SJSA1 (cell line): ENCODE measurements around the gene TEKTIP1. TPM values are rescaled to one million over a fixed set of nuclear protein-coding genes. Genes with fewer than 3 reads are reported as not detected.

Experiments used
- DNase-seq, 2 experiments: peaks; one replicate each; pipeline ENCODE4 v3.0.0-alpha.2; 2015 to 2020; ENCODE audit warnings: low spot score in 2 of 2, low read depth in 1 of 2
- H3K27ac ChIP-seq: fragments of 250-450 bp; sonication (Bioruptor Pico); 2 replicates; pipeline ENCODE4 v1.5.1; 2020; ENCODE audit warnings: mild to moderate bottlenecking, moderate library complexity
- H3K27me3 ChIP-seq: fragments of 250-450 bp; sonication (Bioruptor Pico); replicated peaks from 2 replicates; pipeline ENCODE4 v1.5.1; 2020; ENCODE audit warnings: mild to moderate bottlenecking, moderate library complexity
- H3K36me3 ChIP-seq: fragments of 250-450 bp; sonication (Bioruptor Pico); 2 replicates; pipeline ENCODE4 v1.5.1; 2020; ENCODE audit warnings: mild to moderate bottlenecking
- H3K4me1 ChIP-seq: fragments of 250-450 bp; sonication (Bioruptor Pico); replicated peaks from 2 replicates; pipeline ENCODE4 v1.6.1; 2021; ENCODE audit warnings: mild to moderate bottlenecking
- H3K4me3 ChIP-seq: fragments of 250-450 bp; sonication (Bioruptor Pico); 2 replicates; pipeline ENCODE4 v1.5.1; 2020; ENCODE audit warnings: mild to moderate bottlenecking
- H3K9me3 ChIP-seq: fragments of 250-450 bp; sonication (Bioruptor Pico); replicated peaks from 2 replicates; pipeline ENCODE4 v1.5.1; 2020; ENCODE audit warnings: mild to moderate bottlenecking
- total RNA-seq: library from RNA; depleted of rRNA; stranded (reverse); fragments of >200 nt; shearing (Covaris generic); gene quantifications from 2 replicates; pipeline ENCODE4 v1.2.3, GENCODE V29; 2014

The TEKTIP1 gene
- total RNA-seq, 1 experiment from 2014 or later = 0.26 TPM

GRCh38 chr19:3513229-3514140 is 25.5 kb upstream of the TEKTIP1 start:
- no peak for DNase-seq
- H3K27ac ChIP-seq = no peak overlapping the region

GRCh38 chr19:3514930-3515329 is 24.0 kb upstream of the TEKTIP1 start:
- Histone ChIP-seq H3K36me3 (peaks cover 82% of the 10 kb centered on the region), H3K4me3 (no peak overlapping the region), H3K9me3 (no peaks in the 10 kb centered on the region), H3K27ac (no peak overlapping the region), H3K4me1 (peaks cover 31% of the 10 kb centered on the region), H3K27me3 (no peaks in the 10 kb centered on the region)
- no peak for DNase-seq

More at GRCh38 chr19:3513229-3514140, 25.5 kb upstream of the TEKTIP1 start:
- H3K27me3 ChIP-seq = no peaks in the 10 kb centered on the region
- peaks cover 82% of the 10 kb centered on the region for H3K36me3 ChIP-seq
- no peaks in the 10 kb centered on the region for H3K9me3 ChIP-seq
- peaks cover 45% of the 10 kb centered on the region for H3K4me1 ChIP-seq
- no peak overlapping the region for H3K4me3 ChIP-seq

GRCh38 chr19:3515891-3516422 is 23.0 kb upstream of the TEKTIP1 start:
- DNase-seq = no peak
- Histone ChIP-seq H3K27me3 (no peaks in the 10 kb centered on the region), H3K27ac (no peak overlapping the region), H3K4me1 (peaks cover 26% of the 10 kb centered on the region), H3K9me3 (no peaks in the 10 kb centered on the region), H3K36me3 (peaks cover 82% of the 10 kb centered on the region), H3K4me3 (no peak overlapping the region)

- H3K27ac ChIP-seq = no peak overlapping the region
- H3K4me3 ChIP-seq = no peak overlapping the region
- DNase-seq = no peak
- no peaks in the 10 kb centered on the region for H3K27me3 ChIP-seq
- no peaks in the 10 kb centered on the region for H3K9me3 ChIP-seq
- peaks cover 26% of the 10 kb centered on the region for H3K4me1 ChIP-seq
- H3K36me3 ChIP-seq = peaks cover 82% of the 10 kb centered on the region
These were observed 22.2 kb upstream of the TEKTIP1 start for GRCh38 chr19:3516675-3517207.

GRCh38 chr19:3517638-3518037 is 21.3 kb upstream of the TEKTIP1 start:
- Histone ChIP-seq H3K4me3 (no peak overlapping the region), H3K36me3 (peaks cover 82% of the 10 kb centered on the region), H3K27me3 (no peaks in the 10 kb centered on the region), H3K4me1 (peaks cover 26% of the 10 kb centered on the region), H3K27ac (no peak overlapping the region), H3K9me3 (no peaks in the 10 kb centered on the region)
- DNase-seq = no peak

GRCh38 chr19:3518255-3518654 is 20.7 kb upstream of the TEKTIP1 start:
- no peak overlapping the region for H3K4me3 ChIP-seq
- no peaks in the 10 kb centered on the region for H3K27me3 ChIP-seq
- H3K9me3 ChIP-seq = no peaks in the 10 kb centered on the region
- peaks cover 84% of the 10 kb centered on the region for H3K36me3 ChIP-seq
- no peak overlapping the region for H3K27ac ChIP-seq
- peaks cover 22% of the 10 kb centered on the region for H3K4me1 ChIP-seq
- DNase-seq = no peak

- H3K36me3 ChIP-seq = peaks cover 84% of the 10 kb centered on the region
- DNase-seq = no peak
- H3K4me1 ChIP-seq = peaks cover 18% of the 10 kb centered on the region
- H3K9me3 ChIP-seq = no peaks in the 10 kb centered on the region
- no peak overlapping the region for H3K27ac ChIP-seq
- H3K4me3 ChIP-seq = no peak overlapping the region
- no peaks in the 10 kb centered on the region for H3K27me3 ChIP-seq
These were observed 20.3 kb upstream of the TEKTIP1 start for GRCh38 chr19:3518659-3519058.

- no peak for DNase-seq
- peaks cover 84% of the 10 kb centered on the region for H3K36me3 ChIP-seq
- no peak overlapping the region for H3K27ac ChIP-seq
- H3K27me3 ChIP-seq = no peaks in the 10 kb centered on the region
- H3K4me1 ChIP-seq = peaks cover 13% of the 10 kb centered on the region
- no peak overlapping the region for H3K4me3 ChIP-seq
- H3K9me3 ChIP-seq = no peaks in the 10 kb centered on the region
These were observed 19.8 kb upstream of the TEKTIP1 start for GRCh38 chr19:3519126-3519525.

- Histone ChIP-seq H3K27me3 (no peaks in the 10 kb centered on the region), H3K9me3 (no peaks in the 10 kb centered on the region), H3K4me3 (no peak overlapping the region), H3K36me3 (peaks cover 83% of the 10 kb centered on the region), H3K4me1 (peaks cover under 1% of the 10 kb centered on the region; the same call in 1 of the 2 replicates), H3K27ac (no peak overlapping the region)
- DNase-seq = no peak
These were observed 18.5 kb upstream of the TEKTIP1 start for GRCh38 chr19:3520166-3521103.

GRCh38 chr19:3521104-3521445 is 17.9 kb upstream of the TEKTIP1 start:
- DNase-seq = no peak
- no peaks in the 10 kb centered on the region for H3K27me3 ChIP-seq
- H3K9me3 ChIP-seq = no peaks in the 10 kb centered on the region
- no peaks in the 10 kb centered on the region; the same call in 1 of the 2 replicates for H3K4me1 ChIP-seq
- no peak overlapping the region for H3K4me3 ChIP-seq
- peaks cover 89% of the 10 kb centered on the region for H3K36me3 ChIP-seq
- H3K27ac ChIP-seq = no peak overlapping the region

- H3K4me1 ChIP-seq = no peaks in the 10 kb centered on the region
- H3K4me3 ChIP-seq = no peak overlapping the region
- H3K27ac ChIP-seq = no peak overlapping the region
- H3K27me3 ChIP-seq = no peaks in the 10 kb centered on the region
- no peaks in the 10 kb centered on the region for H3K9me3 ChIP-seq
- H3K36me3 ChIP-seq = peaks cover 95% of the 10 kb centered on the region
- DNase-seq = no peak
These were observed 16.3 kb upstream of the TEKTIP1 start for GRCh38 chr19:3522421-3523360.

- H3K36me3 ChIP-seq = peaks cover 98% of the 10 kb centered on the region
- DNase-seq = no peak
These were observed 15.5 kb upstream of the TEKTIP1 start for GRCh38 chr19:3523361-3524077.

More at GRCh38 chr19:3523361-3524077, 15.5 kb upstream of the TEKTIP1 start:
- no peak overlapping the region for H3K4me3 ChIP-seq
- H3K27ac ChIP-seq = no peak overlapping the region
- H3K4me1 ChIP-seq = no peaks in the 10 kb centered on the region
- no peaks in the 10 kb centered on the region for H3K9me3 ChIP-seq
- H3K27me3 ChIP-seq = no peaks in the 10 kb centered on the region
